ENCODE measurements around the gene CCHCR1. TPM values are rescaled to one million over a fixed set of nuclear protein-coding genes. Genes with fewer than 3 reads are reported as not detected.

Gene CCHCR1
- total RNA-seq, 4 donors from 2014 or later = 11.9 to 21.1 (median 16.2) TPM

DNA sequence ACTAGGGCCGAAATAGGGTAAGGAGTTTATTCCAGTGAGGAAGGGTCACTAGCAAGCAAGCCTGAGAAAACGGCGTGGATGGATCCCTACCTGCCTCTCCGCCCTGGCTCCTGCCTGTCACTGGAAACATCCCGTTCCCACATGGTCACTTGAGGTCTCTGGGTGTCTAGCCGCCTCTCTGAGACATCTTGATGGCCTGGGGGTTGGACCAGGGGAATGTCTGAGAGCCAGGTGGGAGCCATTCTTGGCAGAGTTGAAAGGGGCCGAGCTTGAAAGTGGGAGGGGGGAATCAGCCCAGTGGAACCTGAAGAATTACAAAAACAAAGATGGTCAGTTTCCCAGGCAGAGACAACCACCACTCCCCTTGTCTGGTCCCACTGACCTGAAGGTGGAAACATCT is 961 bp downstream of the CCHCR1 start:
- H3K9me3 ChIP-seq = no peaks in the 10 kb centered on the region
- peaks cover 4 to 43% (median 12%) of the 10 kb centered on the region in 3 donors for H3K36me3 ChIP-seq
- intact Hi-C loops (cut with DNase I) = no loop called here
- H3K4me1 ChIP-seq = peaks cover 10 to 40% (median 16%) of the 10 kb centered on the region in 3 donors
- no peak overlapping the region for H3K27ac ChIP-seq
- no peak for TF ChIP-seq POLR2A (IDR thresholded peaks at IDR 0.05)
- H3K4me3 ChIP-seq = no peak overlapping the region
- WGBS, 2 donors = 94 to 96% methylated on average over 6 of the region's 7 CpGs
- H3K27me3 ChIP-seq = no peaks in the 10 kb centered on the region
- no peak for DNase-seq

DNA sequence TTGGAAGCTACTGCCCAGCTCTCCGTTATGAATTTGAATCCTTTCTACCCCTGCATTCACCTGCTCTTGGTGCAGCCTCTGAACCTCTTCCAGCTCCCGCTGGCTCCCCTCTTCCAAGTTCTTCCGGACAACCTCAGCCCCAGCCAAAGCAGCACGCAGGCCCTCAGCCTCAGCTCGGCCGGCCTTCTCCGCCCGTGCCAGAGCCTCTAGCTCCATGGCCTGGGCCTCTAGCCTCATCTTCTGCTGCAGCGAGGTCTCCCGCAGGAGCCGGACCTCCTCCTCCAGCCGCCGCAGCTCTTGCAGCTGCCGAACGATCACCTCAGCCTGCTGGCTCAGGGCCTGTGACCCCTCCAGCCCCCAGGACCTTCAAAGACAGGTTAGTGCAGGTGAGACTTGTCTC is 3.2 kb downstream of the CCHCR1 start:
- Histone ChIP-seq H3K4me3 (no peak overlapping the region), H3K4me1 (peaks cover 8 to 26% (median 12%) of the 10 kb centered on the region in 3 donors), H3K27ac (no peak overlapping the region), H3K9me3 (no peaks in the 10 kb centered on the region), H3K36me3 (peaks cover 4 to 60% (median 20%) of the 10 kb centered on the region in 3 donors), H3K27me3 (no peaks in the 10 kb centered on the region)
- intact Hi-C loops (cut with DNase I) = no loop called here
- DNase-seq = no peak
- no peak for TF ChIP-seq POLR2A (IDR thresholded peaks at IDR 0.05)
- TF ChIP-seq, protein P1, sequence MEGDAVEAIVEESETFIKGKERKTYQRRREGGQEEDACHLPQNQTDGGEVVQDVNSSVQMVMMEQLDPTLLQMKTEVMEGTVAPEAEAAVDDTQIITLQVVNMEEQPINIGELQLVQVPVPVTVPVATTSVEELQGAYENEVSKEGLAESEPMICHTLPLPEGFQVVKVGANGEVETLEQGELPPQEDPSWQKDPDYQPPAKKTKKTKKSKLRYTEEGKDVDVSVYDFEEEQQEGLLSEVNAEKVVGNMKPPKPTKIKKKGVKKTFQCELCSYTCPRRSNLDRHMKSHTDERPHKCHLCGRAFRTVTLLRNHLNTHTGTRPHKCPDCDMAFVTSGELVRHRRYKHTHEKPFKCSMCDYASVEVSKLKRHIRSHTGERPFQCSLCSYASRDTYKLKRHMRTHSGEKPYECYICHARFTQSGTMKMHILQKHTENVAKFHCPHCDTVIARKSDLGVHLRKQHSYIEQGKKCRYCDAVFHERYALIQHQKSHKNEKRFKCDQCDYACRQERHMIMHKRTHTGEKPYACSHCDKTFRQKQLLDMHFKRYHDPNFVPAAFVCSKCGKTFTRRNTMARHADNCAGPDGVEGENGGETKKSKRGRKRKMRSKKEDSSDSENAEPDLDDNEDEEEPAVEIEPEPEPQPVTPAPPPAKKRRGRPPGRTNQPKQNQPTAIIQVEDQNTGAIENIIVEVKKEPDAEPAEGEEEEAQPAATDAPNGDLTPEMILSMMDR (IDR thresholded peaks at IDR 0.05) = no peak
- 85 to 91% methylated on average over 4 to 11 of the region's 15 CpGs for WGBS, 2 donors

DNA sequence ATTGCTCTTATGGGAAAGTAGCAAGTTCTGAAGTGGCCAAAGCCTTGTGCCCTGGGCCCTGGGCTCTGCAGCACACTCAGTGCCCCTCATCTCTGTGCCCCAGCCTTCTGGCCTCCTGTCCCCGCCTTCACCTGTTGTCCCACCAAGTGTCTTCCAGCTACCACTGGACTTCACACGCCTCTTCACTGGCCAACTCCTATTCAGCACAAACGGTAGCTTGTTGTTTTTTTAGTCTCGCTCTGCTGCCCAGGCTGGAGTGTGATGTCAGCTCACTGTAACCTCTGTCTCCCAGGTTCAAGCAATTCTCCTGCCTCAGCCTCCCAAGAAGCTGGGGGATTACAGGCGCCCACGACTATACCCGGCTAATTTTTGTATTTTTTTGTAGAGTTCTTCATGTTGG is 4.8 kb downstream of the CCHCR1 start:
- H3K36me3 ChIP-seq = peaks cover 4 to 74% (median 20%) of the 10 kb centered on the region in 3 donors
- H3K4me1 ChIP-seq = peaks cover 4 to 16% (median 5%) of the 10 kb centered on the region in 3 donors
- 90 to 91% methylated on average over 7 of the region's 7 CpGs for WGBS, 2 donors
- no peak for TF ChIP-seq POLR2A (IDR thresholded peaks at IDR 0.05)
- TF ChIP-seq, protein P1 (IDR thresholded peaks at IDR 0.05) = no peak
- H3K4me3 ChIP-seq = no peak overlapping the region
- no peak overlapping the region for H3K27ac ChIP-seq
- DNase-seq = no peak
- no peaks in the 10 kb centered on the region for H3K27me3 ChIP-seq
- intact Hi-C loops (cut with DNase I) = no loop called here
- no peaks in the 10 kb centered on the region for H3K9me3 ChIP-seq

DNA sequence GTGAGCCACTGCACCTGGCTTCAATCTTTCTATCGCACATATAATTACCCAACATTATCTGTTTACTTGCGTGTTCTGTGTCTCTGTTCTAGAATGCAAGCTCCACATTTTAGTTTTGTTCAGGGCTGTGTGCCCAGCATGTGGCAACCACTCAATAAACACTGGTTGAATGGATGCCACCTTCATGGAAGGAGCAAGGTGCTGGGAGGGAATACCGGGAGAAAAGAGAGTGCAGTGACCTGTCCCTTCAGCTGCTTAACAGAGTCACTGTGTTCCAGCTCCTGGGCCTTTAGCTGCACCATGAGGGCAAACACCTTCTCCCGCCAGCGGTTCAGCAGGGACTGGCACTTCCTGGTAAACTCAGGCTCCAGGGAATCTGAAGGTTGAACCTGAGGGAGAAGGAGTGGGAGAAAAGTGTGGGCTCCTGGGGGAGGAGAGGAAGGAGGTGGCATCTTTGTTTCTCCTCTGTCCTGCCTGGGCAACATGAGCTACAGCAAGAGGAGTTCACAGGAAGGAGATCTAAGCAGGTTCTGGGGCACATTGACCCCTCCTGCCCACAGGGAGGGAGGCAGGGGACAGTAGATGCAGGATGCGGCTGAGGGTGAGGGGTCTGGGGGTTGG is 7.7 kb downstream of the CCHCR1 start:
- 85 to 99% methylated on average over 5 to 6 of the region's 6 CpGs for WGBS, 2 donors
- TF ChIP-seq POLR2A (IDR thresholded peaks at IDR 0.05) = no peak
- TF ChIP-seq, protein P1 (IDR thresholded peaks at IDR 0.05) = no peak
- H3K27me3 ChIP-seq = no peaks in the 10 kb centered on the region
- H3K9me3 ChIP-seq = no peaks in the 10 kb centered on the region
- intact Hi-C loops (cut with DNase I) = no loop called here
- H3K4me3 ChIP-seq = no peak overlapping the region
- no peaks in the 10 kb centered on the region for H3K4me1 ChIP-seq
- H3K36me3 ChIP-seq = peaks cover 0 to 83% (median 20%) of the 10 kb centered on the region in 3 donors
- no peak overlapping the region for H3K27ac ChIP-seq
- no peak for DNase-seq

DNA sequence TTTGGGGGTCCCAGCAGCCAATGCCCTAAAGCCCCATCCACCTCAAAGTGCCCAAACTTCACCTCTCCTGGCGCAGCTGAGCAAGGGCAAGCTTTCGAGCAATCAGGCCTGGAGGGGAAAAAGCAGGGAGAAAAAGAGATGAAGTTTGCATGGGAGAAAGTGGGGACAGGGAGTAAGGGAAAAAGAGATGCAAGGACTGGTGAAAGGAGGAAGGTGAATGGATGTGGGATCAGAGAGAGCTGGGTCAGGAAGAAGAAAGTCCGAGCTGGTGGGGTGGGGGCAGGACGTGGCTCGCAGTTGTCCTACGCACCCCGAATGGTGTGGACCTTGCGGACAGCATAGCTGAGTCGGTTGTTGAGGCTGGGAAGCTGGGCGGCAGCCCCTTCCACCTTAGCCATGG is 12.2 kb downstream of the CCHCR1 start:
- Histone ChIP-seq H3K4me1 (peaks cover 0 to 14% (median 0%) of the 10 kb centered on the region in 3 donors), H3K27ac (no peak overlapping the region), H3K36me3 (peaks cover 0 to 74% (median 2%) of the 10 kb centered on the region in 3 donors), H3K9me3 (no peaks in the 10 kb centered on the region), H3K4me3 (no peak overlapping the region), H3K27me3 (no peaks in the 10 kb centered on the region)
- no peak for TF ChIP-seq POLR2A (IDR thresholded peaks at IDR 0.05)
- TF ChIP-seq, protein P1 (IDR thresholded peaks at IDR 0.05) = no peak
- no peak for DNase-seq
- intact Hi-C loops (cut with DNase I) = no loop called here
- 92 to 93% methylated on average over 10 of the region's 10 CpGs for WGBS, 2 donors

Measured in esophagus squamous epithelium (tissue), 5 donors.